K562 (cell line): Measurements from ENCODE around the gene GLIS1. TPM values are rescaled to one million over a fixed set of nuclear protein-coding genes. Genes with fewer than 3 reads are reported as not detected.

Source experiments
- ATAC-seq: fragments of 200-7000 bp; cut with Tn5 transposase; 3 replicates; pipeline ENCODE4 v1.9.1; 2020; ENCODE audit warnings: moderate library complexity
- BruUV-seq: library from RNA; stranded (reverse); fragments of 400-500 nt; replicated peaks from 2 replicates; lab custom pipeline; 2021; lab: Mats Ljungman, UMichigan
- CTCF ChIA-PET: fragments of 300-600 bp; formaldehyde crosslinking; extraction: SDS; loops from one replicate; lab custom pipeline; 2021; ENCODE audit warnings: low intra/inter-chr PET ratio; lab: Yijun Ruan, JAX
- POLR2A ChIA-PET: fragments of 300-600, 350-650 bp; sonication (Branson Sonifier 250); formaldehyde crosslinking; extraction: SDS; loops from one replicate; lab custom pipeline; 2021; ENCODE audit warnings: antibody characterized with exemption, inconsistent platforms; lab: Yijun Ruan, JAX
- DNase-seq, 4 experiments: peaks; one replicate each; pipeline versions ENCODE4 v3.0.0 to v3.0.0-alpha.2; 2011 to 2018; ENCODE audit warnings: low spot score in 3 of 4, mixed read lengths in 3 of 4; ENCODE audit errors: extremely low read depth in 1 of 4
- FAIRE-seq: peaks from 2 replicates; lab custom pipeline; 2011; peaks lifted over from hg19 to GRCh38; lab: Jason Lieb, UNC
- H2AFZ ChIP-seq: 2 replicates; pipeline ENCODE4 v1.6.0; 2011; ENCODE audit warnings: low read depth, low read length, control low read depth, inconsistent platforms
- H3K27ac ChIP-seq: fragments of 200-600 bp; 3 replicates; pipeline ENCODE4 v1.8.0; 2011; ENCODE audit warnings: low read depth, mild to moderate bottlenecking, control low read depth, inconsistent platforms, low read length, moderate library complexity, mixed read lengths; ENCODE audit errors: extremely low read depth
- H3K27me3 ChIP-seq, 2 experiments: fragments of 300-600 bp in 1 of 2; 2 replicates in 1 of 2; 3 replicates in 1 of 2; pipeline versions ENCODE4 v1.6.0 to v1.8.0; 2011; ENCODE audit warnings: inconsistent platforms in 2 of 2, low read length in 2 of 2, mild to moderate bottlenecking in 1 of 2, mixed read lengths in 1 of 2, moderate library complexity in 1 of 2; ENCODE audit not compliant: control insufficient read depth in 2 of 2, insufficient read depth in 2 of 2
- H3K36me3 ChIP-seq: fragments of 300-600 bp; 3 replicates; pipeline ENCODE4 v1.8.0; 2011; ENCODE audit warnings: mild to moderate bottlenecking, low read length, inconsistent platforms; ENCODE audit not compliant: control insufficient read depth, insufficient read depth
- H3K4me1 ChIP-seq, 2 experiments: fragments of 200-600 bp in 1 of 2; replicated peaks in 1 of 2; 2 replicates in 1 of 2; 3 replicates in 1 of 2; pipeline versions ENCODE4 v1.5.1 to v1.8.0; 2011; ENCODE audit warnings: inconsistent platforms in 2 of 2, low read length in 2 of 2, mild to moderate bottlenecking in 1 of 2, mixed read lengths in 1 of 2, moderate library complexity in 1 of 2; ENCODE audit not compliant: control insufficient read depth in 2 of 2, insufficient read depth in 2 of 2
- H3K4me2 ChIP-seq: 2 replicates; pipeline ENCODE4 v1.6.1; 2011; ENCODE audit warnings: low read length, control low read depth, inconsistent platforms, mixed read lengths; ENCODE audit not compliant: insufficient read depth
- H3K4me3 ChIP-seq: fragments of 200-600 bp; sonication (generic), shearing (Covaris generic); 2 replicates; pipeline ENCODE4 v1.5.1; 2016; ENCODE audit warnings: control low read depth, inconsistent platforms
- H3K79me2 ChIP-seq: fragments of 200-600 bp; 3 replicates; pipeline ENCODE4 v1.8.0; 2011; ENCODE audit warnings: low read length, inconsistent platforms; ENCODE audit not compliant: control insufficient read depth, insufficient read depth
- H3K9ac ChIP-seq, 2 experiments: 2 replicates each; pipeline versions ENCODE4 v1.6.0 to v1.6.1; 2011; ENCODE audit warnings: low read depth in 2 of 2, low read length in 2 of 2, control low read depth in 1 of 2, inconsistent platforms in 1 of 2, mild to moderate bottlenecking in 1 of 2, mixed read lengths in 1 of 2; ENCODE audit not compliant: insufficient read depth in 1 of 2
- H3K9me1 ChIP-seq: one replicate; pipeline ENCODE4 v1.6.0; 2011; ENCODE audit warnings: inconsistent platforms, mild to moderate bottlenecking, low read length, moderate library complexity; ENCODE audit not compliant: control insufficient read depth, insufficient read depth
- H3K9me3 ChIP-seq: replicated peaks from 2 replicates; pipeline ENCODE4 v1.5.1; 2011; ENCODE audit warnings: low read depth, low read length, inconsistent platforms; ENCODE audit not compliant: control insufficient read depth, insufficient read depth
- H4K20me1 ChIP-seq: replicated peaks from 2 replicates; pipeline ENCODE4 v1.6.1; 2011; ENCODE audit warnings: low read length, inconsistent platforms, mixed read lengths; ENCODE audit not compliant: control insufficient read depth, insufficient read depth
- ARID2 ChIP-seq: fragments of 450-650 bp; IDR thresholded peaks from 2 replicates; pipeline ENCODE4 v1.6.1; 2017; ENCODE audit warnings: antibody characterized with exemption, mild to moderate bottlenecking
- CUX1 ChIP-seq: fragments of 200-800 bp; sonication (Bioruptor generic); IDR thresholded peaks from 2 replicates; pipeline ENCODE4 v1.6.1; 2016; ENCODE audit warnings: missing genetic modification characterization, missing compliant biosample characterization
- MTF1 ChIP-seq: fragments of 250-450 bp; sonication (Bioruptor Pico); IDR thresholded peaks from 2 replicates; pipeline ENCODE4 v1.9.0; 2021; ENCODE audit warnings: moderate library complexity, mild to moderate bottlenecking, inconsistent platforms, borderline replicate concordance
- NCOA6 ChIP-seq: fragments of 450-650 bp; IDR thresholded peaks from 2 replicates; pipeline ENCODE4 v1.6.1; 2017; ENCODE audit warnings: mild to moderate bottlenecking
- RBBP5 ChIP-seq: fragments of 200-600 bp; sonication (generic); IDR thresholded peaks from 2 replicates; pipeline ENCODE4 v1.6.1; 2012; ENCODE audit warnings: borderline replicate concordance, mild to moderate bottlenecking, low read length, control low read depth, inconsistent platforms; ENCODE audit not compliant: insufficient read depth, poor library complexity, severe bottlenecking
- ZBTB11 ChIP-seq, 3 experiments: fragments of 200-800 bp in 1 of 3; fragments of 250-450 bp in 1 of 3; fragments of 450-650 bp in 1 of 3; sonication (Bioruptor Pico) in 1 of 3; sonication (Bioruptor generic) in 1 of 3; formaldehyde crosslinking in 1 of 3; IDR thresholded peaks; 2 replicates each; pipeline versions ENCODE4 v1.6.1 to v1.8.0; 2016 to 2022; ENCODE audit warnings: mild to moderate bottlenecking in 2 of 3, missing genetic modification characterization in 2 of 3, missing compliant biosample characterization in 1 of 3, moderate library complexity in 1 of 3
- ZNF668 ChIP-seq: fragments of 250-450 bp; sonication (Bioruptor Pico); IDR thresholded peaks from 2 replicates; pipeline ENCODE4 v1.8.0; 2022; ENCODE audit warnings: mild to moderate bottlenecking, inconsistent platforms
- ZNF699 ChIP-seq: fragments of 250-450 bp; sonication (Bioruptor Pico); IDR thresholded peaks from 2 replicates; pipeline ENCODE4 v1.8.0; 2021; ENCODE audit warnings: mild to moderate bottlenecking, moderate library complexity; ENCODE audit not compliant: insufficient replicate concordance
- ZSCAN32 ChIP-seq: fragments of 450-650 bp; formaldehyde crosslinking; IDR thresholded peaks from 2 replicates; pipeline ENCODE4 v1.4.0; 2020; ENCODE audit warnings: mild to moderate bottlenecking, moderate library complexity
- WGBS: fragments of 100-300 bp; shearing (Covaris generic); methylation state at CpG from one replicate; pipeline ENCODE4 v1.1.6; 2016; ENCODE audit warnings: low coverage, mixed read lengths; ENCODE audit not compliant: insufficient coverage; ENCODE audit errors: missing lambda C conversion rate; 5-methylcytosine and 5-hydroxymethylcytosine counted together
- in situ Hi-C: fragments of 300-500 bp; cut with MboI; formaldehyde crosslinking; loops from 4 replicates; pipeline ENCODE4 v1.15.0; 2018; ENCODE audit warnings: inconsistent platforms, mixed read lengths
- intact Hi-C: fragments of 100-400 bp; cut with micrococcal nuclease; formaldehyde crosslinking; loops from 2 replicates; pipeline ENCODE4 v1.14.2; 2022
- polyA plus RNA-seq, 8 experiments: library from polyadenylated mRNA; depleted of rRNA in 4 of 8; stranded (reverse) in 5 of 8; unstranded in 3 of 8; fragments of >200 nt; fragmentation: Nextera tagmentation in 2 of 8; fragmentation: Illumina TruSeq in 1 of 8; extraction: Ambion mirVana in 2 of 8; extraction: Trizol in 1 of 8; gene quantifications; 2 replicates each; pipeline versions ENCODE4 v1.2.1 to v1.2.3, GENCODE V29; 2011 to 2014; ENCODE audit warnings: inconsistent platforms in 1 of 8, missing spikeins in 1 of 8
- total RNA-seq, 7 experiments: library from RNA; depleted of rRNA in 6 of 7; stranded (reverse); fragments of >200 nt in 6 of 7; fragmentation: Illumina TruSeq in 2 of 7; extraction: Trizol in 2 of 7; gene quantifications; 2 replicates each; pipeline versions ENCODE4 v1.2.1 to v1.2.3, GENCODE V29; 2011 to 2021; ENCODE audit warnings: low replicate concordance in 1 of 7

GLIS1 gene
- total and polyA plus RNA-seq, 9 of the 15 experiments (the other 6 are each of a cell fraction or from before 2014, with no cell fraction given) = not detected

GRCh38 chr1:53680868-53681267 lies 58.1 kb downstream of the GLIS1 start:
- Histone ChIP-seq H3K79me2 (no peaks in the 10 kb centered on the region), H3K36me3 (no peaks in the 10 kb centered on the region), H3K27me3 (peaks cover 52 to 93% of the 10 kb centered on the region in 2 experiments), H3K27ac (no peak overlapping the region), H3K4me1 (peaks cover 0 to 6% of the 10 kb centered on the region in 2 experiments; a peak in 1 of 5 replicates), H3K4me2 (no peak overlapping the region), H3K4me3 (no peak overlapping the region), H4K20me1 (peaks cover 30% of the 10 kb centered on the region), H3K9me3 (no peaks in the 10 kb centered on the region), H2AFZ (no peak overlapping the region), H3K9ac (no peak overlapping the region), H3K9me1 (no peaks in the 10 kb centered on the region)
- TF ChIP-seq ZNF699 = no peak
- no peak for TF ChIP-seq ZNF668 (CRISPR knock-in tag)
- no peak for TF ChIP-seq CUX1 (CRISPR knock-in tag)
- TF ChIP-seq ZSCAN32 (CRISPR knock-in tag) = no peak
- no peak for TF ChIP-seq ARID2
- no peak for TF ChIP-seq MTF1
- TF ChIP-seq ZBTB11 (CRISPR knock-in tag; IDR thresholded peaks at IDR 0.05) = no peak
- no peak for TF ChIP-seq RBBP5
- no peak for TF ChIP-seq NCOA6
- no peak for DNase-seq
- no peak for ATAC-seq
- CTCF ChIA-PET = interaction anchor here (1.3 kb wide), 1 partner anchor 195 kb away, joined by 3 read pairs; no protein-coding TSS in a partner anchor
- POLR2A ChIA-PET = interaction anchor here (0.5 kb wide), 1 partner anchor 326 kb away, joined by 3 read pairs; no protein-coding TSS in a partner anchor
- no TSS peak for BruUV-seq
- intact Hi-C loops = no loop called here
- 3% methylated on average over 8 of the region's 8 CpGs for WGBS
- FAIRE-seq = no peak
- in situ Hi-C loops = no loop called here
